Renal cortex interstitium (tissue), 11 donors: Measurements from ENCODE around the gene MDFIC. TPM values are rescaled to one million over a fixed set of nuclear protein-coding genes. Genes with fewer than 3 reads are reported as not detected.

ENCODE experiments used
- DNase-seq, 11 donors: peaks; one replicate each; pipeline ENCODE4 v3.0.0-alpha.2; 2013; ENCODE audit warnings: low read depth in 9 of 11, low spot score in 4 of 11; ENCODE audit errors: extremely low read depth in 1 of 11
- polyA plus RNA-seq, 3 donors: library from polyadenylated mRNA; unstranded; fragments of 120-200 nt; gene quantifications; one replicate each; pipeline ENCODE4 v1.2.1, GENCODE V29; 2013; ENCODE audit not compliant: insufficient read length in 3 of 3

MDFIC gene
- polyA plus RNA-seq, 3 donors = 29.1 to 35.0 (median 29.6) TPM

GRCh38 chr7:115009736-115010440, 88.0 kb downstream of the MDFIC start:
- DNase-seq = no peak

GRCh38 chr7:115010441-115010820, 88.5 kb downstream of the MDFIC start:
- DNase-seq = no peak

- no peak for DNase-seq
Observed at GRCh38 chr7:115013886-115014285, 92.0 kb downstream of the MDFIC start.

GRCh38 chr7:115014794-115015193, 92.9 kb downstream of the MDFIC start:
- DNase-seq = no peak

GRCh38 chr7:115015619-115016018, 93.7 kb downstream of the MDFIC start:
- no peak for DNase-seq

- DNase-seq = no peak
Observed at GRCh38 chr7:115019882-115020605, 98.2 kb downstream of the MDFIC start.

GRCh38 chr7:115023219-115023618, 101.3 kb downstream of the MDFIC start:
- DNase-seq = no peak

- no peak for DNase-seq
Observed at GRCh38 chr7:115024276-115024675, 102.4 kb downstream of the MDFIC start.

GRCh38 chr7:115032715-115033703, 111.1 kb downstream of the MDFIC start:
- peak in 7 of 11 donors; percentile 11 to 46 (median 28) for DNase-seq

- DNase-seq = no peak
Observed at GRCh38 chr7:115033917-115034459, 112.1 kb downstream of the MDFIC start.

GRCh38 chr7:115034515-115034914, 112.6 kb downstream of the MDFIC start:
- no peak for DNase-seq

- no peak for DNase-seq
Observed at GRCh38 chr7:115037128-115037802, 115.4 kb downstream of the MDFIC start.

GRCh38 chr7:115038158-115038557, 116.3 kb downstream of the MDFIC start:
- peak in 1 of 11 donors; percentile 9 for DNase-seq

GRCh38 chr7:115040057-115040456, 118.2 kb downstream of the MDFIC start:
- DNase-seq = no peak

GRCh38 chr7:115040495-115040894, 118.6 kb downstream of the MDFIC start:
- DNase-seq = no peak

- no peak for DNase-seq
Observed at GRCh38 chr7:115042596-115042995, 120.7 kb downstream of the MDFIC start.

- DNase-seq = no peak
Observed at GRCh38 chr7:115043605-115044004, 121.7 kb downstream of the MDFIC start.

- no peak for DNase-seq
Observed at GRCh38 chr7:115044224-115044623, 122.3 kb downstream of the MDFIC start.
